Loucy (cell line): ENCODE measurements around the gene GSDME.
"Not testable (repeated sequence)": the region's sequence is repeated elsewhere in the genome, so short reads cannot be mapped to it uniquely, and the experiment has no call there.

Source experiments
- H2AFZ ChIP-seq: fragments of 200-600 bp; sonication (generic); 2 replicates; pipeline ENCODE4 v1.6.0; 2016; ENCODE audit warnings: antibody characterized with exemption, mild to moderate bottlenecking, low read length, moderate library complexity
- H3F3A ChIP-seq: fragments of 200-600 bp; 2 replicates; pipeline ENCODE4 v1.6.0; 2016; ENCODE audit warnings: antibody characterized with exemption, low read depth, mild to moderate bottlenecking
- H3K27me3 ChIP-seq: fragments of 200-600 bp; sonication (generic); 2 replicates; pipeline ENCODE4 v1.6.1; 2014; ENCODE audit warnings: low read length, mild to moderate bottlenecking; ENCODE audit not compliant: insufficient read depth, poor library complexity, severe bottlenecking
- H3K36me3 ChIP-seq: fragments of 200-600 bp; sonication (generic); 2 replicates; pipeline ENCODE4 v1.6.1; 2016; ENCODE audit warnings: low read length; ENCODE audit not compliant: insufficient read depth
- H3K4me1 ChIP-seq: fragments of 200-600 bp; sonication (generic); 2 replicates; pipeline ENCODE4 v1.5.1; 2014; ENCODE audit warnings: low read length, mild to moderate bottlenecking; ENCODE audit not compliant: insufficient read depth, poor library complexity, severe bottlenecking
- H3K4me2 ChIP-seq: fragments of 200-600 bp; sonication (generic); 2 replicates; pipeline ENCODE4 v1.6.0; 2014; ENCODE audit warnings: antibody characterized with exemption, low read length, low read depth, mild to moderate bottlenecking; ENCODE audit not compliant: poor library complexity, severe bottlenecking
- H3K4me3 ChIP-seq: fragments of 200-600 bp; sonication (generic); 2 replicates; pipeline ENCODE4 v1.5.1; 2014; ENCODE audit warnings: low read length, mild to moderate bottlenecking, mixed read lengths; ENCODE audit not compliant: poor library complexity, severe bottlenecking
- H3K79me2 ChIP-seq: fragments of 200-600 bp; sonication (generic); 2 replicates; pipeline ENCODE4 v1.6.1; 2014; ENCODE audit warnings: low read length; ENCODE audit not compliant: insufficient read depth
- H3K9ac ChIP-seq: fragments of 200-600 bp; sonication (generic); 2 replicates; pipeline ENCODE4 v1.6.0; 2014; ENCODE audit warnings: mild to moderate bottlenecking, low read depth, low read length, moderate library complexity; ENCODE audit not compliant: poor library complexity, severe bottlenecking
- H3K9me2 ChIP-seq: fragments of 200-600 bp; sonication (generic); replicated peaks from 2 replicates; pipeline ENCODE4 v1.6.1; 2016; ENCODE audit warnings: low read depth, low read length, mixed read lengths
- H3K9me3 ChIP-seq: fragments of 200-600 bp; sonication (generic); 2 replicates; pipeline ENCODE4 v1.6.1; 2014; ENCODE audit warnings: mild to moderate bottlenecking, antibody characterized with exemption, low read length, low read depth; ENCODE audit not compliant: insufficient read depth
- H4K20me1 ChIP-seq: fragments of 200-600 bp; sonication (generic); 2 replicates; pipeline ENCODE4 v1.6.0; 2014; ENCODE audit warnings: antibody characterized with exemption, low read length, mild to moderate bottlenecking; ENCODE audit not compliant: insufficient read depth, poor library complexity, severe bottlenecking
- CTCF ChIP-seq: fragments of 200-600 bp; sonication (generic); conservative IDR thresholded peaks from 2 replicates; pipeline ENCODE4 v1.5.1; 2014; ENCODE audit warnings: mild to moderate bottlenecking, antibody characterized with exemption, low read length
- EZH2phosphoT487 ChIP-seq: fragments of 200-600 bp; IDR thresholded peaks from 2 replicates; pipeline ENCODE4 v1.6.1; 2018; ENCODE audit warnings: antibody characterized with exemption, mild to moderate bottlenecking, moderate library complexity, borderline replicate concordance

The GSDME gene

DNA sequence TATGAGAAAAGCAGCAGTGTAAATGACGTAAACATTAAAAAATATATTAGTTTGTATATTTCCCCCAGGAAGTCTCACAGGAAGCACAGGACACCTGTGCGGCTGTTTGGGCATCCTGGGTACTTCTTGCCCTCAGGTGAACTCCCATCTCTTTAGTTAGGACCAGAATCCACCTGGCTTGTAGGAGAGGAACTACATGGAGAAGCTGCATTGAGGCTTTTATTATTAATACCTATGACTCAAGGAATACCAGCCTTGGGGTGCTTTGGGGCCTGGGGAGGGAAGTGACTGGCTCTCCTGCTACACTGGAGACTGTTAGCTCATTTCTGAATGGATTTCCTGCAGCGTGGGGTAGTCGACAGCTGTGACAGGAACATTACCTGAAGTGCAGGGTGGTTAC is 40.0 kb upstream of the GSDME start:
- Histone ChIP-seq H3K27me3 (no peaks in the 10 kb centered on the region), H2AFZ (no peak overlapping the region), H3K9me2 (no peaks in the 10 kb centered on the region), H3K79me2 (no peaks in the 10 kb centered on the region), H3K4me1 (no peaks in the 10 kb centered on the region), H3K9me3 (no peaks in the 10 kb centered on the region), H4K20me1 (no peaks in the 10 kb centered on the region), H3K36me3 (peaks cover 17% of the 10 kb centered on the region), H3K9ac (no peak overlapping the region), H3K4me2 (no peak overlapping the region), H3F3A (no peaks in the 10 kb centered on the region), H3K4me3 (no peak overlapping the region)
- TF ChIP-seq EZH2phosphoT487 (no peak), CTCF (no peak)

- no peaks in the 10 kb centered on the region for H3K79me2 ChIP-seq
- no peaks in the 10 kb centered on the region for H3F3A ChIP-seq
- no peaks in the 10 kb centered on the region for H4K20me1 ChIP-seq
- H2AFZ ChIP-seq, result no peak overlapping the region
- no peaks in the 10 kb centered on the region for H3K27me3 ChIP-seq
- no peaks in the 10 kb centered on the region for H3K9me3 ChIP-seq
- H3K9ac ChIP-seq, result no peak overlapping the region
- H3K4me1 ChIP-seq, result no peaks in the 10 kb centered on the region
- TF ChIP-seq CTCF (no peak), EZH2phosphoT487 (no peak)
- peaks cover 6% of the 10 kb centered on the region; the same call in 1 of the 2 replicates for H3K36me3 ChIP-seq
- H3K4me2 ChIP-seq, result no peak overlapping the region
- H3K4me3 ChIP-seq, result no peak overlapping the region
- no peaks in the 10 kb centered on the region for H3K9me2 ChIP-seq
Measured at GRCh38 chr7:24795407-24795767, 38.1 kb upstream of the GSDME start.

- H3K36me3 ChIP-seq, H4K20me1 ChIP-seq, H3K9me2 ChIP-seq, H3K9ac ChIP-seq, H3K79me2 ChIP-seq, H3K27me3 ChIP-seq, H3K4me1 ChIP-seq, H3F3A ChIP-seq, H2AFZ ChIP-seq, H3K9me3 ChIP-seq, H3K4me2 ChIP-seq, H3K4me3 ChIP-seq: not testable (repeated sequence)
Measured at GRCh38 chr7:24794751-24795406, 37.6 kb upstream of the GSDME start.

DNA sequence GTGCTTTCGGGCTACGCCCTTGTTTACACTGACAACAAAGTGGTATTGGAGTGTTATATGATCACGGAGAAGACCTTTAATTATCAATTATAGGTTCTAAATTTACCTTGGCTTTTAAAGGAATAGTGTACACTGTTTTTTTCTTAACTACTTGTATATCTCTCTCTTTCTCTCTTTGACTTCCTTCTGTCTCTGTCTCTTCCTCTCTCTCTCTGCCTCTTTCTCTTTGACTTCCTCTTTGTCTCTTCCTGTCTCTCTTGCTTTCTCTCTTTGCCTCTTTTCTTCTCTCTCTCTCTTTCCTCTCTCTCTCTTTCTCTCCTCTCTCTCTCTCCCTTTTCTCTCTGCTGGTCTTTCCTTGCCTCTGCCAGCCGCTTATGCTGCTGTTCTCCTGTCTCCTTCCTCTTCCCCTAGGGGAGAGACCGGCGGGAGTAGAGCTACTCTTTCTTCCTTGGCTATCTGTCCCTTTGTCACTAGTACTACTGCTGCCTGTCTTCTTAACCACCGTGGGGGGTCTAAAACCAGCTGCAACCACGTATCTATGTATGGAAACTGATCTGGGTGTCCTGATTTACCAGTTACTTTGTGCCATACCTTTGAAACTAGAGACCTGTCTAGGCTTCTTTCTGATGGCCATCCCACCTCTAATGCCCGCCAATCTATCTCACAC is 36.9 kb upstream of the GSDME start:
- H2AFZ ChIP-seq, result no peak overlapping the region
- H3K9ac ChIP-seq, result no peak overlapping the region
- H3K4me1 ChIP-seq, result no peaks in the 10 kb centered on the region
- H3K4me3 ChIP-seq, result no peak overlapping the region
- H3K9me3 ChIP-seq, result no peaks in the 10 kb centered on the region
- no peaks in the 10 kb centered on the region for H3K79me2 ChIP-seq
- no peaks in the 10 kb centered on the region for H3K9me2 ChIP-seq
- TF ChIP-seq CTCF (no peak), EZH2phosphoT487 (no peak)
- H3K4me2 ChIP-seq, result no peak overlapping the region
- H3F3A ChIP-seq, result no peaks in the 10 kb centered on the region
- no peaks in the 10 kb centered on the region for H4K20me1 ChIP-seq
- H3K36me3 ChIP-seq, result peaks cover 6% of the 10 kb centered on the region; the same call in 1 of the 2 replicates
- H3K27me3 ChIP-seq, result no peaks in the 10 kb centered on the region
